ENCODE results near the gene CDH19. TPM values are rescaled to one million over a fixed set of nuclear protein-coding genes. Genes with fewer than 3 reads are reported as not detected.

Gene CDH19
- total RNA-seq = not detected

GRCh38 chr18:66603941-66604627, at the start of gene CDH19:
CDH19 (minus strand) TSS chr18:66604090; CDS start chr18:66572204, 31,886 bp downstream.
- Mint-ChIP-seq H3K9me3 (peaks cover 8% of the 10 kb centered on the region), H3K4me1 (ENCODE audit: low read depth in 2 of 2) (no peaks in the 10 kb centered on the region), H3K36me3 (no peaks in the 10 kb centered on the region), H3K27me3 (no peaks in the 10 kb centered on the region), H3K4me3 (no peak within 1 kb of the TSS), H3K27ac (no peak within 1 kb of the TSS)
- ATAC-seq (no peak), DNase-seq (ENCODE audit: low spot score) (no peak)

DNA sequence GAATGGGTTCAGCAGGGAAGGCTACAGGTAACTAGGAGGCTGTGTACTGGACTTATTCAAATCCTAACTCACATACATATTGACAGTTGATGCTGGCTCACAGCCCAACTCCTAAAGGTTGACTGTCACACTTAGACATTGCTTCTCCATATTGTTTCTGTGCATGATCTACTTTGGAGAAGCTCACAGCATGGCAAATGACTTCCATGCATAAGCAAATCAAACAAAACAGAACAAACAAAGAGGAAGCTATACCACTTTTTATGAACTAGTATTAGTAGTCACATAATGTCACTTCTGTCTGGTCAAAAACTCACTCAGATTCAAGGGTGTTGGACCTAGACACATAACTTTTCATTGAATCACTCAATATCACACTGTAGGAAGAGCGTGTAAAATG, 43.8 kb upstream of the CDH19 start:
- H3K27me3 Mint-ChIP-seq = no peaks in the 10 kb centered on the region
- ATAC-seq (no peak), DNase-seq (ENCODE audit: low spot score) (no peak)
- H3K4me3 Mint-ChIP-seq = no peak overlapping the region
- H3K4me1 Mint-ChIP-seq (ENCODE audit: low read depth in 2 of 2) = no peaks in the 10 kb centered on the region
- H3K27ac Mint-ChIP-seq = no peak overlapping the region
- peaks cover 27% of the 10 kb centered on the region for H3K9me3 Mint-ChIP-seq
- H3K36me3 Mint-ChIP-seq = no peaks in the 10 kb centered on the region

GRCh38 chr18:66646609-66647008, 42.7 kb upstream of the CDH19 start:
- no peak for DNase-seq (ENCODE audit: low spot score)
- no peaks in the 10 kb centered on the region for H3K4me1 Mint-ChIP-seq (ENCODE audit: low read depth in 2 of 2)
- no peak for ATAC-seq
- H3K27ac Mint-ChIP-seq = no peak overlapping the region
- H3K9me3 Mint-ChIP-seq = peaks cover 21% of the 10 kb centered on the region
- H3K36me3 Mint-ChIP-seq = no peaks in the 10 kb centered on the region
- no peak overlapping the region for H3K4me3 Mint-ChIP-seq
- no peaks in the 10 kb centered on the region for H3K27me3 Mint-ChIP-seq

DNA sequence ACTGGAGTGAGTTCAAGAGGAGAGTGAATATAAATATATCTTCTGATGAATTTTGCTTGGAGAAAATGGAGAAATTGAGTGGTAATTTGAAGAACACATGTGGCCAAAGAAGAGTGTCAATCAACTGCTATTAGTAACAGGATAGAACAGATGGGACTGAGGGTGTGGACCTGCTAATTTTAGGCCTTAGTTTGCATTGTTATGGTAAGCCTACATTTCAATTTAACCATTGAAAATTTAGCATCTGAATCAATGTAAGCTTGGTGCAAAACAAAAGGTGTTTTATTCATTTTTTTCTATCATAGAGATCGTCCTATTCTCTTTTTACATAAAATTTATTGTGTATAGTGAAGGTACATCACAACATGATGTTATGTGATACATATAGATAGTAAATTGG, 42.1 kb upstream of the CDH19 start:
- H3K4me3 Mint-ChIP-seq = no peak overlapping the region
- H3K36me3 Mint-ChIP-seq = no peaks in the 10 kb centered on the region
- H3K27ac Mint-ChIP-seq = no peak overlapping the region
- no peaks in the 10 kb centered on the region for H3K27me3 Mint-ChIP-seq
- no peak for DNase-seq (ENCODE audit: low spot score)
- H3K9me3 Mint-ChIP-seq = peaks cover 23% of the 10 kb centered on the region
- ATAC-seq = no peak
- no peaks in the 10 kb centered on the region for H3K4me1 Mint-ChIP-seq (ENCODE audit: low read depth in 2 of 2)

- H3K9me3 Mint-ChIP-seq = peaks cover 14% of the 10 kb centered on the region
- no peaks in the 10 kb centered on the region for H3K4me1 Mint-ChIP-seq (ENCODE audit: low read depth in 2 of 2)
- H3K4me3 Mint-ChIP-seq = no peak overlapping the region
- H3K27me3 Mint-ChIP-seq = no peaks in the 10 kb centered on the region
- no peak overlapping the region for H3K27ac Mint-ChIP-seq
- ATAC-seq = no peak
- no peaks in the 10 kb centered on the region for H3K36me3 Mint-ChIP-seq
- no peak for DNase-seq (ENCODE audit: low spot score)
Observed at GRCh38 chr18:66641056-66641455, 37.2 kb upstream of the CDH19 start.

GRCh38 chr18:66640431-66640830, 36.5 kb upstream of the CDH19 start:
- Mint-ChIP-seq H3K9me3 (peaks cover 17% of the 10 kb centered on the region), H3K27me3 (no peaks in the 10 kb centered on the region), H3K4me3 (no peak overlapping the region), H3K36me3 (no peaks in the 10 kb centered on the region), H3K27ac (no peak overlapping the region), H3K4me1 (ENCODE audit: low read depth in 2 of 2) (no peaks in the 10 kb centered on the region)
- ATAC-seq = no peak
- DNase-seq (ENCODE audit: low spot score) = no peak

DNA sequence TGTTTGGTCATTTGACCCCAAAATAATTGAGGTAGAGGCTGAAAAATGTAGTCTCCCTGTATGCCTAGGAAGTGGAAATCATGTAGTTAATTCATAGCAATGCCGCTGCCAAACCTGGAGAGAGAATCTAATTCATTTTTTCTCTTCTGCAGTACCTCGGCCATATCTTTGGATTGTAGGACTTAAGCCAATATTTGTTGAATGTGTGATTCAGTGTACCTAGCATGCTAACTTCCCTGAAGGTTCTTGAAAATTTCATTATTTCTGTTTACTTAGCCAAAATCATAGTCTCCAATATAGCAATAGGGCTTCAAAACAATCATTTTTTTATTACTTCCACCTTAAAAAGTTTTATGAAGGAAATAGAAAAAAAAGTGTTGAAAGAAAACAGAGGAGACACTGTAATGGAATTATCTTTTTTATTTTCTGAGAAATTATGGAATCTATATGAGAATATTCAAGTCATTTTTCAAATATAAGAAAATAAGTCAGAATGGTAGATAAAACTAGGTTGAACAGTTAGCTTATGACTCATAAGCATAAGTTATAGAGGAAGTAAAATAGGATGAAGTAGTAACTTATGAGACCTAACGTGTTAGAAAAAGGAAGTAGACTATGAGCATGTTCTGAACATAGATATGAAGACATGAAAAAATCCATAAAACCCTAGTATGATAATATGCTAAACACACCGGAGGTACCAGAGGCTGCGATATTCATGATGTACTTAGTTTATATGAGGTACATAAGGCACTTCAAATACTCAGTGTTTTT, 35.2 kb upstream of the CDH19 start:
- ATAC-seq (no peak), DNase-seq (ENCODE audit: low spot score) (no peak)
- no peaks in the 10 kb centered on the region for H3K36me3 Mint-ChIP-seq
- H3K9me3 Mint-ChIP-seq = peaks cover 13% of the 10 kb centered on the region
- no peak overlapping the region for H3K4me3 Mint-ChIP-seq
- H3K27ac Mint-ChIP-seq = no peak overlapping the region
- no peaks in the 10 kb centered on the region for H3K27me3 Mint-ChIP-seq
- no peaks in the 10 kb centered on the region for H3K4me1 Mint-ChIP-seq (ENCODE audit: low read depth in 2 of 2)

DNA sequence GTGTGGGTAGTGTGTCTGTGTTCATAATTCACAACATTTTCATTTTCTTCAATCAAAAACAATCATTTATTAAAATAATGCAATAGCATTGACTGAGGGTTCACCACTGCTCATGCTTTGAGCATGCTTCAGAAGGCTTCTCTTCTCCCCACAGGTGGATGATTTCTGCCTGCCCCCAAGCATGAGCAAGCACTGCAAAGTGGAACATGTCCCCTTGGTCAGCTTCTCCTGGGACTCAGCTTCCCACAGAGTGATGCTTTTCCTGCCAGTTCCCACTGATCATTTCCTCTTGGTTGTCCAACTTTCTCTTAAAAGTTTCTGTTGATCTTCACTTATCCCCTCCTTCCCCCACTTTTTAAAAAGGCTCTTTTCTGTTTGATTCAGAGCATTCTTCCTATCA, 31.5 kb upstream of the CDH19 start:
- DNase-seq (ENCODE audit: low spot score) (no peak), ATAC-seq (no peak)
- Mint-ChIP-seq H3K27me3 (no peaks in the 10 kb centered on the region), H3K27ac (no peak overlapping the region), H3K9me3 (peaks cover 3% of the 10 kb centered on the region), H3K36me3 (no peaks in the 10 kb centered on the region), H3K4me3 (no peak overlapping the region), H3K4me1 (ENCODE audit: low read depth in 2 of 2) (no peaks in the 10 kb centered on the region)

- Mint-ChIP-seq H3K4me1 (ENCODE audit: low read depth in 2 of 2) (no peaks in the 10 kb centered on the region), H3K4me3 (no peak overlapping the region), H3K36me3 (no peaks in the 10 kb centered on the region), H3K27me3 (no peaks in the 10 kb centered on the region), H3K27ac (no peak overlapping the region), H3K9me3 (peaks cover 14% of the 10 kb centered on the region)
- ATAC-seq (no peak), DNase-seq (ENCODE audit: low spot score) (no peak)
Observed at GRCh38 chr18:66632756-66633155, 28.9 kb upstream of the CDH19 start.

DNA sequence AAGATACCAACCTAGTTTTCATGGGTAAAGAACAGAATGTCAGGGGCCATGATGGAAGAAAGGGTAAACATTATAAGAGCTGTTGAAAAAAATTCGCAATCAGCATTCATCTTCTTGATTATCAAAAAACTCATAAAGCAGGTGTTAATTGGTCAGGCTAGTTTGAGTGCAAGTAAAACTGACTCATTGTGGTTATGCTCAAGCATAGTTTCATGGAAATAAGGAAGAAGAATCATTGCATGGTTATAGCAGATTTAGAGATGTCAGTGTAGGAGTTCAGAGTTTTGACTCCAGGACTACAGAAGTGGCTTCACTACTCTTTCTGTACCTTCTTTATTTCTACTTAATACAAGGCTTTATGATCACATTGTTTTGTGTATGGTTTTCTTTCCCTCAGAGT, 26.9 kb upstream of the CDH19 start:
- H3K9me3 Mint-ChIP-seq = peaks cover 22% of the 10 kb centered on the region
- no peak overlapping the region for H3K27ac Mint-ChIP-seq
- ATAC-seq (no peak), DNase-seq (ENCODE audit: low spot score) (no peak)
- no peak overlapping the region for H3K4me3 Mint-ChIP-seq
- H3K27me3 Mint-ChIP-seq = no peaks in the 10 kb centered on the region
- no peaks in the 10 kb centered on the region for H3K4me1 Mint-ChIP-seq (ENCODE audit: low read depth in 2 of 2)
- no peaks in the 10 kb centered on the region for H3K36me3 Mint-ChIP-seq

GRCh38 chr18:66623821-66624220, 19.9 kb upstream of the CDH19 start:
- peaks cover 10% of the 10 kb centered on the region for H3K36me3 Mint-ChIP-seq
- H3K27ac Mint-ChIP-seq = no peak overlapping the region
- H3K4me1 Mint-ChIP-seq (ENCODE audit: low read depth in 2 of 2) = no peaks in the 10 kb centered on the region
- DNase-seq (ENCODE audit: low spot score) (no peak), ATAC-seq (no peak)
- peaks cover 28% of the 10 kb centered on the region for H3K9me3 Mint-ChIP-seq
- no peak overlapping the region for H3K4me3 Mint-ChIP-seq
- H3K27me3 Mint-ChIP-seq = no peaks in the 10 kb centered on the region

DNA sequence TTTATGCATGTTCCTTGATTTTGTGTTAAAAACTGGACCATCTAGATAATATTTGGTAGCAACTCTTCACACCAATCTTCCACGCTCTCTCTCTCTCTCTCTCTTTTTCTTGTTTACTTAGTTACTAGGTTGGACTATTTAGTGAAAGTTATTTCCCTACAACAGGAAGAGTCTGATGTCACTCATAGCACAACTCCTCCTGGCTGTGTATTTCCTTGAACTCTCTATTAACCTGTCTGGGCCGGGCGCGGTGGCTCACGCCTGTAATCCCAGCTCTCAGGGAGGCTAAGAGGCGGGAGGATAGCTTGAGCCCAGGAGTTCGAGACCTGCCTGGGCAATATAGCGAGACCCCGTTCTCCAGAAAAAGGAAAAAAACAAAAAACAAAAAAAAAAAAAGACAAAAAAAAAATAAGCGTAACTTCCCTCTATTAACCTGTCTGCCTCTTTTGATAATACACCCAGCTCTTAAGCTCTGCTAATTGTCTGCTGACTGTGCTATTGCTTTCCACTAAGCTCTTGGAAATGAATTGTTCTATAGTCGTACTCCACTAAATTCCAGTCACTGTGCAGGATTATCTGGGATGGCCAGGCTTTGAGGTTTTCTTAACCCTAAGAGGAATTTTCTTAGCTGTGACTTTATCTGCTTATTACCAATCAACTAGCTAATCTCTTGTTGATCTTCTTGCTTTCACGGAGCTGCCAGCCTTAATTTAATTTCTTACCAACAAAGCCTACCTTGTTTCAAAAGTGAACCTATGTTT, 18.1 kb upstream of the CDH19 start:
- Mint-ChIP-seq H3K4me1 (ENCODE audit: low read depth in 2 of 2) (no peaks in the 10 kb centered on the region), H3K27ac (no peak overlapping the region), H3K27me3 (no peaks in the 10 kb centered on the region), H3K4me3 (no peak overlapping the region), H3K9me3 (peaks cover 22% of the 10 kb centered on the region), H3K36me3 (peaks cover 10% of the 10 kb centered on the region)
- DNase-seq (ENCODE audit: low spot score) (no peak), ATAC-seq (no peak)

- peaks cover 1% of the 10 kb centered on the region for H3K36me3 Mint-ChIP-seq
- ATAC-seq = peak; percentile 15 to 27
- H3K9me3 Mint-ChIP-seq = peaks cover under 1% of the 10 kb centered on the region
- no peak overlapping the region for H3K27ac Mint-ChIP-seq
- H3K4me1 Mint-ChIP-seq (ENCODE audit: low read depth in 2 of 2) = no peaks in the 10 kb centered on the region
- no peaks in the 10 kb centered on the region for H3K27me3 Mint-ChIP-seq
- no peak for DNase-seq (ENCODE audit: low spot score)
- H3K4me3 Mint-ChIP-seq = no peak overlapping the region
Observed at GRCh38 chr18:66616523-66616983, 12.7 kb upstream of the CDH19 start.

GRCh38 chr18:66615176-66615575, 11.3 kb upstream of the CDH19 start:
- H3K4me3 Mint-ChIP-seq = no peak overlapping the region
- no peak for DNase-seq (ENCODE audit: low spot score)
- H3K36me3 Mint-ChIP-seq = no peaks in the 10 kb centered on the region
- no peak overlapping the region for H3K27ac Mint-ChIP-seq
- no peaks in the 10 kb centered on the region for H3K4me1 Mint-ChIP-seq (ENCODE audit: low read depth in 2 of 2)
- H3K27me3 Mint-ChIP-seq = no peaks in the 10 kb centered on the region
- no peaks in the 10 kb centered on the region for H3K9me3 Mint-ChIP-seq
- ATAC-seq = no peak

All from natural killer cell treated with Interleukin-12 subunit alpha and Interleukin-12 subunit beta and Interleukin-15 and Interleukin-18, amount 100 ng/mL, for 72 hours (primary cell).